Stomach (tissue), 9 donors: ENCODE measurements around the gene RTKN2. TPM values are rescaled to one million over a fixed set of nuclear protein-coding genes. Genes with fewer than 3 reads are reported as not detected.
A peak's percentile ranks its signal among the peaks of the same experiment; 100 is the strongest.

ENCODE experiments used
- DNase-seq, 2 donors: peaks; one replicate each; pipeline versions ENCODE4 v3.0.0 to v3.0.0-alpha.2; 2013 to 2019
- H3K27ac ChIP-seq, 5 donors: fragments of 200-600 bp in 4 of 5; sonication (generic) in 4 of 5; one replicate each; pipeline ENCODE4 v1.5.1; 2013 to 2019; ENCODE audit warnings: mild to moderate bottlenecking in 1 of 5, moderate library complexity in 1 of 5
- H3K27me3 ChIP-seq, 3 donors: fragments of 200-600 bp; sonication (generic); one replicate each; pipeline ENCODE4 v1.5.1; 2017 to 2019; ENCODE audit warnings: mixed run types in 1 of 3
- H3K36me3 ChIP-seq, 4 donors: fragments of 200-600 bp; sonication (generic); 1 replicate in 3 of 4; 2 replicates in 1 of 4; pipeline ENCODE4 v1.5.1; 2016 to 2019
- H3K4me1 ChIP-seq, 4 donors: fragments of 200-600 bp; sonication (generic); one replicate each; pipeline ENCODE4 v1.5.1; 2016 to 2019
- H3K4me3 ChIP-seq, 4 donors: fragments of 200-600 bp; sonication (generic) in 3 of 4; one replicate each; pipeline ENCODE4 v1.5.1; 2016 to 2019; ENCODE audit warnings: mild to moderate bottlenecking in 1 of 4
- H3K9me3 ChIP-seq, 4 donors: fragments of 200-600 bp; sonication (generic); one replicate each; pipeline ENCODE4 v1.5.1; 2016 to 2019
- EP300 ChIP-seq: sonication (generic); formaldehyde crosslinking; IDR thresholded peaks from one replicate; pipeline ENCODE4 v1.6.1; 2017; ENCODE audit warnings: antibody characterized with exemption
- POLR2A ChIP-seq, 4 donors: fragments of 450-650 bp; IDR thresholded peaks; one replicate each; pipeline ENCODE4 v1.6.1; 2016; ENCODE audit warnings: antibody characterized with exemption in 4 of 4, control low read depth in 2 of 4, mild to moderate bottlenecking in 1 of 4, moderate library complexity in 1 of 4
- POLR2AphosphoS5 ChIP-seq, 3 donors: sonication (generic); formaldehyde crosslinking; IDR thresholded peaks; one replicate each; pipeline ENCODE4 v1.6.1; 2016; ENCODE audit warnings: antibody characterized with exemption in 3 of 3
- WGBS, 5 donors: extraction: QIAGEN DNeasy Blood & Tissue Kit in 3 of 5; methylation state at CpG; one replicate each; pipeline versions ENCODE4 v1.1.5 to v1.1.7; 2013 to 2018; 5-methylcytosine and 5-hydroxymethylcytosine counted together
- intact Hi-C: fragments of 100-400 bp; cut with DNase I; formaldehyde crosslinking; loops from one replicate; pipeline ENCODE4 v1.15.1; 2023; ENCODE audit warnings: low total_unique reads
- polyA plus RNA-seq, 3 donors: library from polyadenylated mRNA; stranded (reverse); fragments of 200-250 nt; gene quantifications; one replicate each; pipeline ENCODE4 v1.2.3, GENCODE V29; 2013
- total RNA-seq, 5 donors: library from RNA; depleted of rRNA; stranded (reverse); fragments of >200 nt; gene quantifications; one replicate each; pipeline versions ENCODE4 v1.1.0 to v1.2.3, GENCODE V29; 2014 to 2016
- TF ChIP-seq, protein P1 (sequence below), 7 experiments: fragments of 450-650 bp in 4 of 7; fragments of 200-600 bp in 3 of 7; sonication (generic) in 3 of 7; IDR thresholded peaks; one replicate each; pipeline ENCODE4 v1.5.1; 2016 to 2019; ENCODE audit warnings: antibody characterized with exemption in 7 of 7, control low read depth in 2 of 7, mild to moderate bottlenecking in 1 of 7
- donor health status: healthy with polysubstance abuse.
- donor health status: Bipolar disorder and iron deficiency.
- donor health status: healthy.

The RTKN2 gene
- total and polyA plus RNA-seq, 8 donors = 0.15 to 8.4 (median 1.8) TPM; not detected in 2

DNA sequence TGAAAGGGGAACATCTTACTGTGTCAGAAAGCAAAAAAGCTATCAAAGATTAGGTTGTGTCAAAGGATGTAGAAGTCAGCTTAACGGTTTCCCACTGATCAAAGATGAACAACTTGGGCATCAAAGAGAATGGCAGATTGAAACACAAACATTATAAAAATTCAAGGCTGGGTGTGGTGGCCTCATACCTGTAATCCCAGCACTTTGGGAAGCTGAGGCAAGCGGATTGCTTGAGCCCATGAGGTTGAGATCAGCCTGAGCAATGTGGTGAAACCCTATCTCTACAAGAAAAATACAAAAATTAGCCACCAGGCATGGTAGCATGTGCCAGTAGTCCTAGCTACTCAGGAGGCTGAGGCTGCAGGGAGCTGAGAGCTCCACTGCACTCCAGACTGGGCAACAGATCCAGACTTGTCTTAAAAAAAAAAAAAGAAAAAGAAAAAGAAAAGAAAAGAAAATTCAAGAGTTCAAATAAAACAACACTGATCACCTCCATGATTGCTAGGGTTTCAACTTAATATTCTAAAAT, 34.5 kb downstream of the RTKN2 start:
- Histone ChIP-seq H3K27ac (no peak overlapping the region), H3K9me3 (no peaks in the 10 kb centered on the region), H3K4me1 (peaks cover 0 to 7% (median 0%) of the 10 kb centered on the region in 4 donors), H3K36me3 (no peaks in the 10 kb centered on the region), H3K4me3 (no peak overlapping the region), H3K27me3 (no peaks in the 10 kb centered on the region)
- TF ChIP-seq POLR2AphosphoS5 (IDR thresholded peaks at IDR 0.05) = no peak
- no peak for TF ChIP-seq EP300
- TF ChIP-seq, protein P1, sequence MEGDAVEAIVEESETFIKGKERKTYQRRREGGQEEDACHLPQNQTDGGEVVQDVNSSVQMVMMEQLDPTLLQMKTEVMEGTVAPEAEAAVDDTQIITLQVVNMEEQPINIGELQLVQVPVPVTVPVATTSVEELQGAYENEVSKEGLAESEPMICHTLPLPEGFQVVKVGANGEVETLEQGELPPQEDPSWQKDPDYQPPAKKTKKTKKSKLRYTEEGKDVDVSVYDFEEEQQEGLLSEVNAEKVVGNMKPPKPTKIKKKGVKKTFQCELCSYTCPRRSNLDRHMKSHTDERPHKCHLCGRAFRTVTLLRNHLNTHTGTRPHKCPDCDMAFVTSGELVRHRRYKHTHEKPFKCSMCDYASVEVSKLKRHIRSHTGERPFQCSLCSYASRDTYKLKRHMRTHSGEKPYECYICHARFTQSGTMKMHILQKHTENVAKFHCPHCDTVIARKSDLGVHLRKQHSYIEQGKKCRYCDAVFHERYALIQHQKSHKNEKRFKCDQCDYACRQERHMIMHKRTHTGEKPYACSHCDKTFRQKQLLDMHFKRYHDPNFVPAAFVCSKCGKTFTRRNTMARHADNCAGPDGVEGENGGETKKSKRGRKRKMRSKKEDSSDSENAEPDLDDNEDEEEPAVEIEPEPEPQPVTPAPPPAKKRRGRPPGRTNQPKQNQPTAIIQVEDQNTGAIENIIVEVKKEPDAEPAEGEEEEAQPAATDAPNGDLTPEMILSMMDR (IDR thresholded peaks at IDR 0.05) = no peak
- no peak for TF ChIP-seq POLR2A (IDR thresholded peaks at IDR 0.05)
- WGBS, 5 donors = 73 to 84% (median 79%) methylated on average over 2 of the region's 2 CpGs
- intact Hi-C loops = no loop called here
- DNase-seq = no peak

DNA sequence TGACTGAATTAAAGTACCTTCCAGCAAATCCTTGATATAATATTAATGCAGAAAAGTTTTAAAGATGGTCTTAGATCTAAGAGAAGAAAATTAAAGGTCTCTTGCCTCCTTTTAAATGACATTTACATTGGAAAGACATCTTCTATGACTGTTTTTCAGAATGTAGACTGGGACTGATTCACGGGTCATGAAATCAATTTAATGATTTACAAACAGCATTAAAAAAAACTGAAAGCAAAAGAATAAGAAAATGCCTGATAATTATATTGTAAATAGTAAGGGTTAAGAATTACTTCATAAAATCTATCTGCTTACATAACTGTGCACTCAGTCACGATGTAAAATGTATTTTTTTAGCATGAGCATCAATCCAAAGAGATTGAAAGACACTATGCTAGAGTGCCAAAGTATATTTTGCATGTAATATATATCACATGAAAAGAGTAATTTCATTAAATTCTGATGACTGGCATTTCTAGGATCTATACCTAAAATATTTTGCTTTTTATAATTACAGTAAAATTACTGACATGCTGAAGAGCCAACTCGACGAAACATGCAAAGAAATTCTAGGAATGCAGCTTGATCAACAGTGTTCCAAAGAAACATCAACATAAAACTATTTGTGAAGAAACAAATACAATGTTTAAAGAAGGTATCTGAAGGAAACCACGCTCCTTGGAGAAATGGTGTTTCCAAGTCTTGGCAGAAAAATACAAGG, 35.1 kb downstream of the RTKN2 start:
- H3K27ac ChIP-seq = no peak overlapping the region
- no peaks in the 10 kb centered on the region for H3K9me3 ChIP-seq
- H3K27me3 ChIP-seq = no peaks in the 10 kb centered on the region
- DNase-seq = no peak
- H3K4me3 ChIP-seq = no peak overlapping the region
- 57 to 71% (median 63%) methylated on average over 5 of the region's 5 CpGs for WGBS, 5 donors
- TF ChIP-seq, protein P1 (IDR thresholded peaks at IDR 0.05) = no peak
- TF ChIP-seq EP300 (no peak), POLR2AphosphoS5 (IDR thresholded peaks at IDR 0.05) (no peak), POLR2A (IDR thresholded peaks at IDR 0.05) (no peak)
- intact Hi-C loops = no loop called here
- H3K4me1 ChIP-seq = peaks cover 0 to 7% (median 0%) of the 10 kb centered on the region in 4 donors
- no peaks in the 10 kb centered on the region for H3K36me3 ChIP-seq

DNA sequence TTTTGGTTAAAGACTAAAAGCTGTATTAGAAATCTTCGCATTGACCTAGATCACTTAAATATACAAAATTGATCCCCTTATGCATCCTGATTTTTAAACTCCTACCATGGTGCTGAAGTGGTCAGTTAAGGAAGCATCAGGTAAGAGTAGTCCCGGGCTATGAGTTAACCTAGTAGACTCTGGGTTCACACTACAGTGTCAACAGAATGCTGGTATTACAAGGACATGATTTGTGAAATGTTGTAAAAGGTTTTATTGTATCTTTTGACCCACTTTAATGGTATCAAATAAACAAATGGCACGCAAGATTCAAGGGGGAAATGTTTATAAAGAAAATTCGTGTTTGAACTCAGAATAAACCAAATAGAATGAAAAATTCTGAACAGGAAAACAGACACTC, 36.8 kb downstream of the RTKN2 start:
- no peak for DNase-seq
- no peaks in the 10 kb centered on the region for H3K27me3 ChIP-seq
- TF ChIP-seq, protein P1 (IDR thresholded peaks at IDR 0.05) = no peak
- TF ChIP-seq POLR2AphosphoS5 (IDR thresholded peaks at IDR 0.05) (no peak), EP300 (no peak), POLR2A (IDR thresholded peaks at IDR 0.05) (no peak)
- peaks cover 0 to 7% (median 0%) of the 10 kb centered on the region in 4 donors for H3K4me1 ChIP-seq
- intact Hi-C loops = no loop called here
- WGBS, 5 donors = 77 to 87% (median 84%) methylated on average over 4 of the region's 4 CpGs
- no peaks in the 10 kb centered on the region for H3K36me3 ChIP-seq
- no peak overlapping the region for H3K27ac ChIP-seq
- no peak overlapping the region for H3K4me3 ChIP-seq
- no peaks in the 10 kb centered on the region for H3K9me3 ChIP-seq

DNA sequence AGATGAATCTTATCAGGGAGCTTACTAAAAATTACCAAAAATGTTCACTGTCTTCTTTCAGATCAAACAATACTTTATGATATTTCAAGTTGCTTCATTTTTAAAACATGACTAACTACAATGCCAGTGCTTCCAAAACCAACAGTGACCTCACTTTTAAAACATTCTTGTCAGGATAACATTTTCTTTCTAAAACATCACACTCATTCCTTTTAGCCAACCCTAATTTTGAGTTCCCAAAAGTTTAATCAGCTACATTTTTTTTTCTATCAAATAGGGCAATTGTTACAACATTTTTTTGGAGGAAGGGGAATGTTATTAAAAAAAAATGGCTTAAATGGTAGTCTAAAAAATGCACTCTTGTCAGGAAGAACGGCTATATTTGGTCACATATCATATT, 37.3 kb downstream of the RTKN2 start:
- intact Hi-C loops = no loop called here
- no peaks in the 10 kb centered on the region for H3K36me3 ChIP-seq
- peaks cover 0 to 7% (median 0%) of the 10 kb centered on the region in 4 donors for H3K4me1 ChIP-seq
- no peak overlapping the region for H3K27ac ChIP-seq
- no peaks in the 10 kb centered on the region for H3K9me3 ChIP-seq
- peak in 1 of 2 donors; percentile 23 for DNase-seq
- no peak for TF ChIP-seq POLR2AphosphoS5 (IDR thresholded peaks at IDR 0.05)
- no peaks in the 10 kb centered on the region for H3K27me3 ChIP-seq
- H3K4me3 ChIP-seq = no peak overlapping the region
- WGBS, 5 donors = 77 to 88% (median 85%) methylated on average over 1 of the region's 1 CpG
